Endothelial cell (in vitro differentiated cells): ENCODE results near the gene PRDM2. TPM values are rescaled to one million over a fixed set of nuclear protein-coding genes. Genes with fewer than 3 reads are reported as not detected.

Experiments
- DNase-seq: peaks from one replicate; pipeline ENCODE4 v3.0.0; 2021; ENCODE audit warnings: low spot score
- H3K27ac Mint-ChIP-seq: one replicate; pipeline ENCODE4 v1.8.0; 2021; ENCODE audit warnings: mixed read lengths, inconsistent platforms; ENCODE audit not compliant: unreplicated experiment
- H3K27me3 Mint-ChIP-seq: one replicate; pipeline ENCODE4 v1.8.0; 2021; ENCODE audit warnings: mild to moderate bottlenecking, moderate library complexity, mixed read lengths, inconsistent platforms; ENCODE audit not compliant: unreplicated experiment
- H3K36me3 Mint-ChIP-seq: one replicate; pipeline ENCODE4 v1.8.0; 2021; ENCODE audit warnings: mild to moderate bottlenecking, low read depth, mixed read lengths, inconsistent platforms; ENCODE audit not compliant: unreplicated experiment
- H3K4me1 Mint-ChIP-seq: one replicate; pipeline ENCODE4 v1.8.0; 2021; ENCODE audit warnings: mild to moderate bottlenecking, mixed read lengths, inconsistent platforms; ENCODE audit not compliant: unreplicated experiment
- H3K4me3 Mint-ChIP-seq: one replicate; pipeline ENCODE4 v1.8.0; 2021; ENCODE audit warnings: mild to moderate bottlenecking, mixed read lengths, inconsistent platforms; ENCODE audit not compliant: unreplicated experiment
- H3K9me3 Mint-ChIP-seq: one replicate; pipeline ENCODE4 v1.8.0; 2021; ENCODE audit warnings: mixed read lengths, inconsistent platforms; ENCODE audit not compliant: unreplicated experiment
- CTCF ChIP-seq: fragments of 200-600 bp; sonication (generic); IDR thresholded peaks from one replicate; pipeline ENCODE4 v1.5.0; 2021; ENCODE audit warnings: antibody characterized with exemption; ENCODE audit not compliant: unreplicated experiment
- total RNA-seq: library from RNA; stranded (reverse); fragmentation: NEBNext Ultra II Directional; extraction: Animal tissue kit (Norgen Biotek cat#: 25700); gene quantifications from one replicate; pipeline ENCODE4 v1.2.1, GENCODE V29; 2021; ENCODE audit not compliant: unreplicated experiment

PRDM2 gene
- total RNA-seq, 1 donor from 2014 or later = 49.7 TPM

GRCh38 chr1:13766592-13767564 lies 66.9 kb downstream of the PRDM2 start:
- Mint-ChIP-seq H3K4me1 (peaks cover 2% of the 10 kb centered on the region), H3K27me3 (no peaks in the 10 kb centered on the region), H3K9me3 (no peaks in the 10 kb centered on the region), H3K4me3 (no peak overlapping the region), H3K27ac (no peak overlapping the region), H3K36me3 (no peaks in the 10 kb centered on the region)
- no peak for DNase-seq
- TF ChIP-seq CTCF = no peak

- DNase-seq = no peak
- H3K27me3 Mint-ChIP-seq = no peaks in the 10 kb centered on the region
- H3K36me3 Mint-ChIP-seq = no peaks in the 10 kb centered on the region
- H3K27ac Mint-ChIP-seq = no peak overlapping the region
- H3K9me3 Mint-ChIP-seq = no peaks in the 10 kb centered on the region
- TF ChIP-seq CTCF = no peak
- H3K4me3 Mint-ChIP-seq = no peak overlapping the region
- H3K4me1 Mint-ChIP-seq = no peaks in the 10 kb centered on the region
These were observed 69.2 kb downstream of the PRDM2 start for GRCh38 chr1:13769212-13769611.

- Mint-ChIP-seq H3K27ac (no peak overlapping the region), H3K36me3 (no peaks in the 10 kb centered on the region), H3K9me3 (no peaks in the 10 kb centered on the region), H3K4me1 (no peaks in the 10 kb centered on the region), H3K27me3 (no peaks in the 10 kb centered on the region), H3K4me3 (no peak overlapping the region)
- DNase-seq = no peak
- no peak for TF ChIP-seq CTCF
These were observed 69.8 kb downstream of the PRDM2 start for GRCh38 chr1:13769830-13770229.

GRCh38 chr1:13770743-13771142 lies 70.8 kb downstream of the PRDM2 start:
- no peak for DNase-seq
- no peaks in the 10 kb centered on the region for H3K27me3 Mint-ChIP-seq
- TF ChIP-seq CTCF = no peak
- H3K4me1 Mint-ChIP-seq = no peaks in the 10 kb centered on the region
- H3K9me3 Mint-ChIP-seq = no peaks in the 10 kb centered on the region
- no peak overlapping the region for H3K4me3 Mint-ChIP-seq
- no peaks in the 10 kb centered on the region for H3K36me3 Mint-ChIP-seq
- H3K27ac Mint-ChIP-seq = no peak overlapping the region

- TF ChIP-seq CTCF = no peak
- no peak for DNase-seq
- Mint-ChIP-seq H3K4me1 (no peaks in the 10 kb centered on the region), H3K27ac (no peak overlapping the region), H3K9me3 (no peaks in the 10 kb centered on the region), H3K4me3 (no peak overlapping the region), H3K27me3 (no peaks in the 10 kb centered on the region), H3K36me3 (no peaks in the 10 kb centered on the region)
These were observed 71.8 kb downstream of the PRDM2 start for GRCh38 chr1:13771745-13772144.
